HG03097 (cell line): Measurements from ENCODE around the gene TOR2A.

ENCODE experiments used
- ATAC-seq: cut with Tn5 transposase; IDR thresholded peaks from one replicate; pipeline ENCODE4 v1.9.1; 2021; ENCODE audit not compliant: unreplicated experiment, low FRiP score

Gene TOR2A

GRCh38 chr9:127721391-127721821, 13.7 kb downstream of the TOR2A start:
- no peak for ATAC-seq

- ATAC-seq: no peak
These were observed 14.2 kb downstream of the TOR2A start for GRCh38 chr9:127720865-127721227.

GRCh38 chr9:127720031-127720864, 14.8 kb downstream of the TOR2A start:
- no peak for ATAC-seq

- no peak for ATAC-seq
These were observed 17.3 kb downstream of the TOR2A start for GRCh38 chr9:127717766-127718165.

- ATAC-seq: no peak
These were observed 18.7 kb downstream of the TOR2A start for GRCh38 chr9:127716412-127716811.

GRCh38 chr9:127715470-127716337, 19.4 kb downstream of the TOR2A start, which contains the start of the genes PTRH1 and TTC16:
PTRH1 (minus strand) TSS chr9:127715663; CDS start chr9:127715639, 24 bp downstream.
TTC16 (plus strand) TSS chr9:127716079; CDS start chr9:127716146, 67 bp downstream.
- peak; percentile 96 for ATAC-seq

- no peak for ATAC-seq
These were observed 20.1 kb downstream of the TOR2A start for GRCh38 chr9:127714951-127715469.

GRCh38 chr9:127714020-127714750, 20.9 kb downstream of the TOR2A start:
- no peak for ATAC-seq

GRCh38 chr9:127712867-127713266, 22.2 kb downstream of the TOR2A start:
- ATAC-seq: no peak

GRCh38 chr9:127712371-127712770, 22.7 kb downstream of the TOR2A start:
- ATAC-seq: no peak

GRCh38 chr9:127711831-127712274, 23.2 kb downstream of the TOR2A start:
- ATAC-seq: no peak

- no peak for ATAC-seq
These were observed 23.8 kb downstream of the TOR2A start for GRCh38 chr9:127711226-127711701.

GRCh38 chr9:127710204-127710783, 24.8 kb downstream of the TOR2A start:
- no peak for ATAC-seq

- ATAC-seq: no peak
These were observed 26.0 kb downstream of the TOR2A start for GRCh38 chr9:127708952-127709587.

GRCh38 chr9:127707766-127708165, 27.3 kb downstream of the TOR2A start:
- ATAC-seq: no peak

- no peak for ATAC-seq
These were observed 28.3 kb downstream of the TOR2A start, which contains the start of gene CFAP157 for GRCh38 chr9:127706836-127707241. CFAP157 (plus strand) TSS chr9:127706988; CDS start chr9:127707032, 44 bp downstream.

- ATAC-seq: no peak
These were observed 29.3 kb downstream of the TOR2A start for GRCh38 chr9:127705577-127706379.

- no peak for ATAC-seq
These were observed 31.7 kb downstream of the TOR2A start for GRCh38 chr9:127703289-127703946.
